ENCODE results near the gene LRRC26. TPM values are rescaled to one million over a fixed set of nuclear protein-coding genes. Genes with fewer than 3 reads are reported as not detected.

The LRRC26 gene, protein sequence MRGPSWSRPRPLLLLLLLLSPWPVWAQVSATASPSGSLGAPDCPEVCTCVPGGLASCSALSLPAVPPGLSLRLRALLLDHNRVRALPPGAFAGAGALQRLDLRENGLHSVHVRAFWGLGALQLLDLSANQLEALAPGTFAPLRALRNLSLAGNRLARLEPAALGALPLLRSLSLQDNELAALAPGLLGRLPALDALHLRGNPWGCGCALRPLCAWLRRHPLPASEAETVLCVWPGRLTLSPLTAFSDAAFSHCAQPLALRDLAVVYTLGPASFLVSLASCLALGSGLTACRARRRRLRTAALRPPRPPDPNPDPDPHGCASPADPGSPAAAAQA
- total RNA-seq = not detected
- long read RNA-seq = 0 reads

DNA sequence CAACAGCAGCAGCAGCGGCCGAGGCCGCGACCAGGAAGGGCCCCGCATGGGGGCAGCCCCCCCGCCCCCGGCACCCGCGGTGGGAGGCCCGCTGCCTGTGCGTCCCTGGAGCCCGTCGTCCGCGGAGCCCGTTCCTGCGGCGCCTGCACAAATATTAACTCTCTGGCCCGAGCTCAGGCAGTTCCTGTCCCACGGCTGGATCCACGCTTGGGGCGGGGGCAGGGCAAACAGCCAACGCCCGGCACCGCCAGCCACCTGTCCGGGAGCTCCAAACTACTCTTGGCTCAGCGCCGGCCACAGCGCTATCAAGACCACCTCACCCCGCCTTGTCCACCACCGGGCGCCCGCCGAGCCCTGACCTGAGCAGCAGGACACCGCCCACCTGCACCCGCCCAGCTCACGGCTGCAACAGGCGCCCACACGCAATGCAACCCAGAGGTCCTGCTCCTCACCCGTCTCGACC is at the start of gene LRRC26:
LRRC26 (minus strand) TSS at position 156 of the 463 bp plus-strand sequence; CDS start at position 48, 108 bp downstream.
- H3K9me3 ChIP-seq = no peaks in the 10 kb centered on the region
- intact Hi-C loops (cut with DNase I) = no loop called here
- peaks cover 80% of the 10 kb centered on the region for H3K27me3 ChIP-seq
- TF ChIP-seq, protein P1, sequence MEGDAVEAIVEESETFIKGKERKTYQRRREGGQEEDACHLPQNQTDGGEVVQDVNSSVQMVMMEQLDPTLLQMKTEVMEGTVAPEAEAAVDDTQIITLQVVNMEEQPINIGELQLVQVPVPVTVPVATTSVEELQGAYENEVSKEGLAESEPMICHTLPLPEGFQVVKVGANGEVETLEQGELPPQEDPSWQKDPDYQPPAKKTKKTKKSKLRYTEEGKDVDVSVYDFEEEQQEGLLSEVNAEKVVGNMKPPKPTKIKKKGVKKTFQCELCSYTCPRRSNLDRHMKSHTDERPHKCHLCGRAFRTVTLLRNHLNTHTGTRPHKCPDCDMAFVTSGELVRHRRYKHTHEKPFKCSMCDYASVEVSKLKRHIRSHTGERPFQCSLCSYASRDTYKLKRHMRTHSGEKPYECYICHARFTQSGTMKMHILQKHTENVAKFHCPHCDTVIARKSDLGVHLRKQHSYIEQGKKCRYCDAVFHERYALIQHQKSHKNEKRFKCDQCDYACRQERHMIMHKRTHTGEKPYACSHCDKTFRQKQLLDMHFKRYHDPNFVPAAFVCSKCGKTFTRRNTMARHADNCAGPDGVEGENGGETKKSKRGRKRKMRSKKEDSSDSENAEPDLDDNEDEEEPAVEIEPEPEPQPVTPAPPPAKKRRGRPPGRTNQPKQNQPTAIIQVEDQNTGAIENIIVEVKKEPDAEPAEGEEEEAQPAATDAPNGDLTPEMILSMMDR (IDR thresholded peaks at IDR 0.05) = no peak
- no peak within 1 kb of the TSS for H3K27ac ChIP-seq
- H3K4me1 ChIP-seq = peaks cover 14% of the 10 kb centered on the region
- peak within 1 kb of the TSS; percentile 29 for H3K4me3 ChIP-seq
- no peak for DNase-seq
- no peak for ATAC-seq
- H3K36me3 ChIP-seq = no peaks in the 10 kb centered on the region

DNA sequence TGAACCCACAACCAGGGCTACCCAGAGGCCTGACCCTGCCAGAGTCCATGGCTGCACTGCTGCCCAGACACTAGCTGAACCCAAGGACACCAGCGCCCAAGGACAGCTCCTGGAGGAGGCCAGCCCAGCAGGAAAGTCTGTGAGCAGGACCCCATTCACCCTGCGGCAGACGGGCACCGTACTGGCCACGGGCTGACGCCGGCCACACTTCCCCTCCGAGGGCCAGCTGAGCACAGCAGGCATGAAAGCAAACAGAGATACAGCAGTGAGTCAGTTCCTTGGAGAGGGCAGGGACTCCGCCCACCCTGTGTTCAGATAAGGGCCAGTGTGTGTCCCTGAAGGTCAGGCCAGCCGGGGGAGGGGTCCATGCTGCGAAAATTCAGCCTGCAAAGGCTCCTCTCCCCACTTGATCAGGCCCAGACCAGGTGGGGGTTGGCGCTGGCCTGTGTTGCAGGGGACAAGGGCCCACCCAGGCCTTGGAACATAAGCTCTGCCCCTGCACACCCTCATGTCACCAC is 49.0 kb upstream of the LRRC26 start:
- ATAC-seq = peak; percentile 32
- Histone ChIP-seq H3K4me3 (no peak overlapping the region), H3K27me3 (no peaks in the 10 kb centered on the region), H3K9me3 (no peaks in the 10 kb centered on the region), H3K36me3 (no peaks in the 10 kb centered on the region), H3K4me1 (peaks cover 9% of the 10 kb centered on the region), H3K27ac (peak overlapping the region; percentile 6)
- DNase-seq = no peak
- intact Hi-C loops (cut with DNase I) = no loop called here
- TF ChIP-seq, protein P1 (IDR thresholded peaks at IDR 0.05) = no peak

DNA sequence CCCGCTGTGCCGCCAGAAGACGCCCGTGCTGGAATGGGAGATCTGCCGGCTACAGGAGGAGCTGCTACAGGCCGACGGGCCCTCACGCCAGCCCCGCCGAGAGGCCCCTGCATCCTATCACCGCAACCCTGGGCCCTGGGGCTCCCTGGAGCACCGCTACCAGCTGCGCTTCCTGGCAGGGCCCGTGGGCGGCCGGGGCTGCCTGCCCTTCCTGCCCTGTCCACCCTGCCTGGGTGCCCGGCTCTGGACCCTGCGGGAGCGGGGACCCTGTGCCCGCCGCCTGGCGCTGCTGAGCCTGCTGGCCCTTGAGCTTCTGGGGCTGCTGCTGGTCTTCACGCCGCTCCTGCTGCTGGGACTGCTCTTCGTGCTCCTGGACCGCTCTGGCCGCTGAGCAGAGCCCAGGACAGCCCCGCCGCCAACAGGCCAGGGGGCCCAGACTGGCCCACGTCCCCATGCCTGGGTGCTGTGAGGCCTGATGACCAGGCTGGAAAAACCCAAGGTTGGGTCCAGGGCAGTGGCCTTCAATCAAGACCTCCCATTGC is 48.4 kb upstream of the LRRC26 start:
- ATAC-seq (no peak), DNase-seq (no peak)
- TF ChIP-seq, protein P1 (IDR thresholded peaks at IDR 0.05) = no peak
- H3K4me1 ChIP-seq = peaks cover 9% of the 10 kb centered on the region
- H3K27me3 ChIP-seq = no peaks in the 10 kb centered on the region
- H3K9me3 ChIP-seq = no peaks in the 10 kb centered on the region
- H3K36me3 ChIP-seq = no peaks in the 10 kb centered on the region
- H3K4me3 ChIP-seq = no peak overlapping the region
- peak overlapping the region; percentile 6 for H3K27ac ChIP-seq
- intact Hi-C loops (cut with DNase I) = no loop called here

DNA sequence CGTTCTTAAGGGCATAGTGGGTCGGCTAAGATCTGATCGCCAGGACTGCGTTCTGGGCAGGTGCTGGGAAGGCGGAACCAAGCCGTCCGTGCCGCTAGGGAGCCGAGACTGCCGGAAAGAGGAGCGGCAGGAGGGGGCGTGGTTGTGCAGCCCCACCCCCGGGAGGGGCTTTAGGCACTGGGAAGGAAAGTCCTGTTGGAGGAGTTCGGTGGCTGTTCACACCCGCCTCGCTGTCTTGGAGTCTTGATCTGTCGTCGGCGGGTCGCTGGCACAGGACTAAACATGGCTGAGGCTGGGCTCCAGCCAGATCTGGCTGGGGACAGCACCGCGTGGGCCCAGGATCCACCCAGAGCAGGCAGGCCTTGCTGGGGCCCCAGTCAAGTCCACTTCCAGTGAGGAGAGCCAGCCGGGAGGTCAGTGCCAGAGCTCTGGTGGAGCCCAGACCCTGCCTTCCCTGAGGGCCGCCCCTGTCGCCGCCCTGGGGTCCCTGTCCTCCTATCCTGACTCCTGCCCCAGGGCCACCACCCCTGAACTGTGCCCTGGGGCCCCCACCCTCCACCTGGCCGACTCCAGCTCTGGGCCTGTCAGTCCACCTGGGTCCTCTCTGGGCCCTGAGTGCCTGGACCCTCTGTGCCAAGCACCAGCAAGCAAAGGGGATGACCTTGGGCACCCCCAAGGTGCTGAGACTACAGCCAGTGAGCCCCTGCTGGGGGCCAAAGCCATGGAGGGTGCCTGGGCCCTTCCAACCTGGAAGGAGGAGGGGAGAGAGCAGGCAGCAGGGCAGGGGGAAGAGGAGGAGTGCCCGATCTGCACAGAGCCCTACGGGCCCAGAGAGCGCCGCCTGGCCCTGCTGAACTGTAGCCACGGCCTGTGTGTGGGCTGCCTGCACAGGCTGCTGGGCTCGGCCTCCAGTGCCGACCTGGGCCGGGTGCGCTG is 47.7 kb upstream of the LRRC26 start:
- H3K9me3 ChIP-seq = no peaks in the 10 kb centered on the region
- DNase-seq = peak; percentile 89
- H3K27ac ChIP-seq = peak overlapping the region; percentile 63
- peaks cover 3% of the 10 kb centered on the region for H3K4me1 ChIP-seq
- H3K36me3 ChIP-seq = no peaks in the 10 kb centered on the region
- ATAC-seq = peak; percentile 72
- no peaks in the 10 kb centered on the region for H3K27me3 ChIP-seq
- intact Hi-C loops (cut with DNase I) = no loop called here
- TF ChIP-seq, protein P1 (IDR thresholded peaks at IDR 0.05) = no peak
- peak overlapping the region; percentile 36 for H3K4me3 ChIP-seq

DNA sequence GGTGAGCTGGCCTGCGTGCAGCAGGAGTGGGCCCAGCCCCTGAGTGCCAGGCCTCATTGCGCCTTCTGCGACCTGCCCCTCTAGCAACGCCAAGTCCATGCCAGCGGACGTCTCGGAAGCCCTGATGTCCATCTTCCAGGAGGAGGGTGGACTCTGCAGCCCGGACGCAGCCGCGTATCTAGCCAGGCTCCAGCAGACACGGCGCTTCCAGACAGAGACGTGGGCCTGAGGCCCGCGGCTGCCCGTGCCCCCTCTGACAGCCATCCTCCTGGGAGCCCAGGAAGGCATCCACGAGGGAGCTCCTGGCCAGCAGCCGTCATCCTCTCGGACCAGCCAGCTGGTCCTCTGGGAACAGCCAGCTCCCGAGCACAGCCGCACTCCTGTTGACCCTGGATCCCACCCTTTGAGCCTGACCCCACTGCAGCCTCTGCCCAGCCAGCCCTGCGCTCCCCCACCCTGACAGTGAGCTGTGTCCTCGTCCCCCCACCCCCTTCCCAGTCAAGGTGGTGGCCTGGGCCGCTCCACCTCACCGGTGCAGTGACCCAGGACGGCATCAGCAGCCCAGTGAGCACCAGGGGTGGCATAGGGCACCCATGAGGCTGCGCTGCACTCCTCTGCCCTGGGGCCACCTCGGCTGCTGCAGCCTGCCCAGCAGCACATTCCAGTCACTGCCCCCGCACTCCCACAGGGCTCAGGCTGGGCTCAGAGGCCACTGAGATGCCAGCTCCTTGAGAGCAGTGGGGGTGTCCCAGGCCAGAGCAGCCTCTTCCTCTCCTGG is 46.5 kb upstream of the LRRC26 start:
- ATAC-seq = no peak
- H3K4me1 ChIP-seq = no peaks in the 10 kb centered on the region

More for the DNA sequence above, 46.5 kb upstream of the LRRC26 start:
- intact Hi-C loops (cut with DNase I) = no loop called here
- Histone ChIP-seq H3K9me3 (no peaks in the 10 kb centered on the region), H3K27ac (no peak overlapping the region), H3K4me3 (no peak overlapping the region), H3K27me3 (no peaks in the 10 kb centered on the region), H3K36me3 (no peaks in the 10 kb centered on the region)
- DNase-seq = peak; percentile 64
- TF ChIP-seq, protein P1 (IDR thresholded peaks at IDR 0.05) = no peak
